ENCODE measurements around the gene NISCH. TPM values are rescaled to one million over a fixed set of nuclear protein-coding genes. Genes with fewer than 3 reads are reported as not detected.

NISCH gene
- total and polyA plus RNA-seq, 2 donors (not counting 1 experiment from before 2014, with no cell fraction given) = 31.1 to 69.9 TPM

- H3K4me3 ChIP-seq (replicated peaks in 1 of 4; ENCODE audit: control extremely low read depth in 1 of 4, insufficient read depth in 1 of 4, low read depth in 3 of 4, low read length in 4 of 4) = no peak overlapping the region
- no peaks in the 10 kb centered on the region for H3K9me3 ChIP-seq (ENCODE audit: control insufficient read depth, insufficient read depth, low read depth, low read length)
- H3K79me2 ChIP-seq (ENCODE audit: control insufficient read depth, insufficient read depth, low read length) = peaks cover 32% of the 10 kb centered on the region
- H3K36me3 ChIP-seq (ENCODE audit: control insufficient read depth, insufficient read depth, low read length) = no peaks in the 10 kb centered on the region
- no peak for DNase-seq (ENCODE audit: low read depth in 2 of 2)
- TF ChIP-seq, protein P1, sequence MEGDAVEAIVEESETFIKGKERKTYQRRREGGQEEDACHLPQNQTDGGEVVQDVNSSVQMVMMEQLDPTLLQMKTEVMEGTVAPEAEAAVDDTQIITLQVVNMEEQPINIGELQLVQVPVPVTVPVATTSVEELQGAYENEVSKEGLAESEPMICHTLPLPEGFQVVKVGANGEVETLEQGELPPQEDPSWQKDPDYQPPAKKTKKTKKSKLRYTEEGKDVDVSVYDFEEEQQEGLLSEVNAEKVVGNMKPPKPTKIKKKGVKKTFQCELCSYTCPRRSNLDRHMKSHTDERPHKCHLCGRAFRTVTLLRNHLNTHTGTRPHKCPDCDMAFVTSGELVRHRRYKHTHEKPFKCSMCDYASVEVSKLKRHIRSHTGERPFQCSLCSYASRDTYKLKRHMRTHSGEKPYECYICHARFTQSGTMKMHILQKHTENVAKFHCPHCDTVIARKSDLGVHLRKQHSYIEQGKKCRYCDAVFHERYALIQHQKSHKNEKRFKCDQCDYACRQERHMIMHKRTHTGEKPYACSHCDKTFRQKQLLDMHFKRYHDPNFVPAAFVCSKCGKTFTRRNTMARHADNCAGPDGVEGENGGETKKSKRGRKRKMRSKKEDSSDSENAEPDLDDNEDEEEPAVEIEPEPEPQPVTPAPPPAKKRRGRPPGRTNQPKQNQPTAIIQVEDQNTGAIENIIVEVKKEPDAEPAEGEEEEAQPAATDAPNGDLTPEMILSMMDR (conservative IDR thresholded peaks at IDR 0.05 in 1 of 2, IDR thresholded peaks at IDR 0.05 in 1 of 2; ENCODE audit: low read depth in 1 of 2, low read length in 2 of 2) = no peak
- no peak for TF ChIP-seq EZH2 (IDR thresholded peaks at IDR 0.05; ENCODE audit: low read length, missing control alignments)
- H3K27me3 ChIP-seq (ENCODE audit: control insufficient read depth, insufficient read depth, low read length) = no peaks in the 10 kb centered on the region
- H2AFZ ChIP-seq (ENCODE audit: low read length) = no peak overlapping the region
- H3K9ac ChIP-seq (ENCODE audit: insufficient read depth, low read length) = no peak overlapping the region
- H3K27ac ChIP-seq (ENCODE audit: insufficient read depth, low read length) = no peak overlapping the region
- H3K4me1 ChIP-seq (ENCODE audit: control insufficient read depth, extremely low read depth, insufficient read depth, low read length) = peaks cover 5% of the 10 kb centered on the region
- no peaks in the 10 kb centered on the region for H4K20me1 ChIP-seq (ENCODE audit: control insufficient read depth, extremely low read depth, insufficient read depth, low read length)
- H3K4me2 ChIP-seq (ENCODE audit: extremely low read depth, insufficient read depth, low read length) = no peak overlapping the region
These were observed 85.6 kb downstream of the NISCH start for GRCh38 chr3:52541050-52541449.

Other genes with a start within 250 kb of the NISCH start
- under 0.01 TPM in 1 of 2 replicates, not detected in the other for gene TLR9, start 230.0 kb upstream of the NISCH start, total RNA-seq
- not detected in 2 replicates for gene TLR9, start 230.0 kb upstream of the NISCH start, polyA plus RNA-seq
- gene TWF2, start 216.4 kb upstream of the NISCH start, total RNA-seq = 69.9 and 76.3 TPM in 2 replicates
- gene TWF2, start 216.4 kb upstream of the NISCH start, polyA plus RNA-seq = 67.2 and 69.8 TPM in 2 replicates
- gene PPM1M, start 209.8 kb upstream of the NISCH start, total RNA-seq = 37.8 and 38.8 TPM in 2 replicates
- gene PPM1M, start 209.8 kb upstream of the NISCH start, polyA plus RNA-seq = 19.7 and 21.2 TPM in 2 replicates
- gene WDR82, start 177.0 kb upstream of the NISCH start, total RNA-seq = 63.9 and 71.2 TPM in 2 replicates
- gene WDR82, start 177.0 kb upstream of the NISCH start, polyA plus RNA-seq = 76.2 and 77.7 TPM in 2 replicates
- 3.3 and 6.9 TPM in 2 replicates for gene GLYCTK, start 167.8 kb upstream of the NISCH start, total RNA-seq
- gene GLYCTK, start 167.8 kb upstream of the NISCH start, polyA plus RNA-seq = 4.5 and 6.5 TPM in 2 replicates
- 1.8 and 3.0 TPM in 2 replicates for gene DNAH1, start 139.3 kb upstream of the NISCH start, total RNA-seq
- 0.72 and 1.9 TPM in 2 replicates for gene DNAH1, start 139.3 kb upstream of the NISCH start, polyA plus RNA-seq
- gene BAP1, start 45.6 kb upstream of the NISCH start, total RNA-seq = 70.7 and 75.5 TPM in 2 replicates
- gene BAP1, start 45.6 kb upstream of the NISCH start, polyA plus RNA-seq = 37.0 and 42.4 TPM in 2 replicates
- 3.1 and 5.0 TPM in 2 replicates for gene PHF7, start 44.9 kb upstream of the NISCH start, total RNA-seq
- gene PHF7, start 44.9 kb upstream of the NISCH start, polyA plus RNA-seq = 5.2 and 5.5 TPM in 2 replicates
- gene SEMA3G, start 10.5 kb upstream of the NISCH start, total RNA-seq = under 0.01 and 0.17 TPM in 2 replicates
- gene SEMA3G, start 10.5 kb upstream of the NISCH start, polyA plus RNA-seq = 0.02 TPM in 1 of 2 replicates, not detected in the other
- gene TNNC1, start 1.6 kb upstream of the NISCH start, total RNA-seq = 0.33 and 0.51 TPM in 2 replicates
- 0.69 and 0.89 TPM in 2 replicates for gene TNNC1, start 1.6 kb upstream of the NISCH start, polyA plus RNA-seq
- gene STAB1, start 39.7 kb downstream of the NISCH start, total RNA-seq = under 0.01 TPM in 2 replicates
- gene STAB1, start 39.7 kb downstream of the NISCH start, polyA plus RNA-seq = 0.03 and 0.09 TPM in 2 replicates
- 18.0 and 20.3 TPM in 2 replicates for gene NT5DC2, start 78.3 kb downstream of the NISCH start, total RNA-seq
- gene NT5DC2, start 78.3 kb downstream of the NISCH start, polyA plus RNA-seq = 61.5 and 83.6 TPM in 2 replicates
- gene UQCC5, start 81.0 kb downstream of the NISCH start, total RNA-seq = 5.1 and 9.4 TPM in 2 replicates
- gene UQCC5, start 81.0 kb downstream of the NISCH start, polyA plus RNA-seq = 12.3 and 13.8 TPM in 2 replicates
- 97.3 and 112 TPM in 2 replicates for gene PBRM1, start 230.3 kb downstream of the NISCH start, total RNA-seq
- gene PBRM1, start 230.3 kb downstream of the NISCH start, polyA plus RNA-seq = 36.2 and 37.2 TPM in 2 replicates
- gene GNL3, start 230.4 kb downstream of the NISCH start, total RNA-seq = 99.9 and 145 TPM in 2 replicates
- gene GNL3, start 230.4 kb downstream of the NISCH start, polyA plus RNA-seq = 71.5 and 75.2 TPM in 2 replicates